Endothelial cell of umbilical vein (primary cell): ENCODE results near the gene HIGD1A.

Experiments
- CTCF ChIP-seq, 2 donors: IDR thresholded peaks; 1 replicate in 1 of 2; 2 replicates in 1 of 2; pipeline ENCODE4 v1.5.1; 2011; ENCODE audit warnings: low read length in 2 of 2, mild to moderate bottlenecking in 2 of 2, moderate library complexity in 2 of 2, control low read depth in 1 of 2, inconsistent platforms in 1 of 2, low read depth in 1 of 2; ENCODE audit not compliant: insufficient read depth in 1 of 2; ENCODE audit errors: extremely low read depth in 1 of 2
- EZH2 ChIP-seq: IDR thresholded peaks from 2 replicates; pipeline ENCODE4 v1.6.1; 2012; ENCODE audit warnings: borderline replicate concordance, low read depth, mild to moderate bottlenecking, moderate library complexity, low read length, inconsistent platforms; ENCODE audit not compliant: severe bottlenecking

- TF ChIP-seq EZH2 (no peak), CTCF (IDR thresholded peaks at IDR 0.05; ENCODE audit: extremely low read depth in 1 of 2, insufficient read depth in 1 of 2, low read depth in 1 of 2, low read length in 2 of 2) (no peak)
Measured at GRCh38 chr3:42853739-42854302, 49.5 kb upstream of the HIGD1A start.
